ENCODE measurements around the gene KAZN.

KAZN gene

GRCh38 chr1:15080328-15081007 lies 482.0 kb downstream of the KAZN start:
- DNase-seq, result no peak

DNA sequence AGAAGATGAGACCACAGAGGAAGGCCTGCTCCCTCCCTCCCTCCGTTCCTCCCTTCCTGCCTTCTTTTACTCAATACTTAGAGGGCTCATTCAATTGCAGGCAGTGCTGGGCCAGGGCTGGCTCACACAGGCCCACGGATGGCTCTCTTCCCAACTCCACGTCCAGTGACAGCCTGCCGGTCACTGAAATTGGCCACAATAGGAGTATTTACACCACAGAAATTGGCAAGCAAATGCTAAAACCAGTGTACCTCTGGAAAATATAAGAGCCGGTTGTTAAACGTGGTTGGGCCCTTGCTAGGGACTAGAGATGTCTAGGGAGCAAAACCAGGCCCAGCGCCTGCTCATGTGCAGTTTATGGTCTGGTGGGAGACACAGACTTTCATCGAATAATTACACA lies 482.6 kb downstream of the KAZN start:
- no peak for DNase-seq

DNA sequence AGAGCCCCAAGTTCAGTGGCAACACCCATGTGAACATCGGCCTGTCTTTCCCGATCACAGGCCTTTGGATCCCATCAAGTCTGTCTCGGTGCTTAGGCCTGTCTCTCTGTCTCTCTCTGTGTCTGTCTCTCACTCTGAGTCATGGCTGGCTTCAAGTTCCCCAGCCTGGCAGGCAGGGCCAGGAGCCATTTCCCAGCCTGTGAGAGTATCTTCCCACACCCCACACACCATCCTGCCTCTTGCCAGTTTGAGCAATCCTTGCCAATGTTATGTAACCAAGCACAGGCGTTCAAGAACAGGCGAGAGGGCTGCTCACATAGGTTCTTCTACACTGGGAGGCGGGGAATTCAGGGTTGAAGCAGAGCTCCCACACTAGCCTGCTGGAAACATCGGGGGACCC lies 485.1 kb downstream of the KAZN start:
- DNase-seq, result no peak

GRCh38 chr1:15088281-15088971 lies 489.9 kb downstream of the KAZN start:
- no peak for DNase-seq

DNA sequence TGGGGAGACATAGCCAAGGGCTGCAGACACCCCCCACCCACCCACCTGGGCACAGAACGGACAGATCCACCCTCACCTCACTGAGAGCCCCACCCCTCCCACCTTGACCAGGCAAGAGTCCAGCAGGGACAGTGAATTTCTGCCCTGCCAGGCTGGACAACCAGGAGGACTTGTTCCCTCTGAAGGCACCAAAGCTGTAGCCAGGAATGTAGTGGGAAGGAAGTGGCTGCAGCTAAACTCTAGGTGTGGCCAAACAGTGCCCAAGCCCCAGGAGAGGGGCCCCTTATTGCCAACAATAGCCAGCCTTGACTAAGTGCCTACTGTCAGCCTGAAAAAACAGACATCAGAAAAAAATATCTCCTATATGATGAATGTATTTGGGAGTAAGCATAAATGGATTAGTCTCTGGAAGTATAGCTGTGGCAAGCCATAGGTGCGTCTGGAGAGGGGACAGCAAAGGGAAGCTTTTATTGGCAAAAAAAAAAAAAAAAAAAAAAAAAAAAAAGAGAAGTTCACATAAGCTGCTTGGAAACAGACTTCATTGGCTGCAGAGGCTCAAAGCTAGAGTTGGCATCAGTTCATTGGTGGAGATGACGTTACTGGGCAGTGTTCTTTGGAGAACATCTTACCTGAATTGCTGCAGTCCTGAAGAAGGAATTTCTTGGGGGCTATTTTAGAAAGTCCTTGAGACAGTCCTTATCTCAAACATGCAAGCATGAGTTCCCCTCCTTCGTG lies 490.9 kb downstream of the KAZN start:
- no peak for DNase-seq

DNA sequence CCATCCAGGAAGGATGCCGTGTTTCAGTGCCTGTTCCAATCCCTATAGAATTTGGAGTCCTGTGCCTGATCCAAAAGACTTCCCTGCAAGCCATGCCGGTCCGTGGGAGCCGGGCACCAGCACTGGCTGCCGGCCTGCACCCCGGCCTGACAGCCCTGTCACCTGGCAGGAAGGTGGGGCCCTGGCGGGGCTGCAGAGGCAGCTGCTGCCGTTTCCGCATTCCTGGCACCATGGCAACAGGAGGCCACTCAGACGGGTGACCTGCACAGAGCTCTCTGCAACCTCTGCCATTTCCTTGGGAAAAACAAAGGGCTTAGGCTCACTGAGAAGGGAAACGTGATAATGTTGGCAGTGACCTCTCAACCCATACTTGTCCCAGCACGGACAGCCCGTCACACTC lies 491.9 kb downstream of the KAZN start:
- DNase-seq, result no peak

GRCh38 chr1:15094056-15094455 lies 495.6 kb downstream of the KAZN start:
- no peak for DNase-seq

- DNase-seq, result no peak
These were observed 496.4 kb downstream of the KAZN start for GRCh38 chr1:15094719-15095495.

DNA sequence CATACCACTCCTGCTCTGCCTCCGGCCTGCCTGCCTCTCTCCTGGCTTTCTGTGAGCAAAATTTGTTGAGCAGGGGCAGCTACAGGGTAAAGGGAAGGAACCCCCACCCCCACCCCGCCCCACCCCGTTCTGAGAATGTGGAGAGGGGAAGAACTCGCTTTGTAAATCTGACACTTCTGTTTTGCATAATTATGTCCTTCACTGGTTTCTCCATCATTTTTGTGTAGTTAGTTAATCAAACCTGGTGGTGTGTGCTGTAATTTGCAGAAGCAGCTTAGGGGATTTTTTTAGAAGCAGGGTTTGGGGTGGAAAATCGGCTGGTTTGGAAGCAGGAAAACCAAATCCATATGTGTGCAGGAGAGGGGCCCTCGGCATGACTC lies 497.0 kb downstream of the KAZN start:
- DNase-seq, result no peak

- DNase-seq, result no peak
These were observed 497.8 kb downstream of the KAZN start for GRCh38 chr1:15096293-15096692.

DNA sequence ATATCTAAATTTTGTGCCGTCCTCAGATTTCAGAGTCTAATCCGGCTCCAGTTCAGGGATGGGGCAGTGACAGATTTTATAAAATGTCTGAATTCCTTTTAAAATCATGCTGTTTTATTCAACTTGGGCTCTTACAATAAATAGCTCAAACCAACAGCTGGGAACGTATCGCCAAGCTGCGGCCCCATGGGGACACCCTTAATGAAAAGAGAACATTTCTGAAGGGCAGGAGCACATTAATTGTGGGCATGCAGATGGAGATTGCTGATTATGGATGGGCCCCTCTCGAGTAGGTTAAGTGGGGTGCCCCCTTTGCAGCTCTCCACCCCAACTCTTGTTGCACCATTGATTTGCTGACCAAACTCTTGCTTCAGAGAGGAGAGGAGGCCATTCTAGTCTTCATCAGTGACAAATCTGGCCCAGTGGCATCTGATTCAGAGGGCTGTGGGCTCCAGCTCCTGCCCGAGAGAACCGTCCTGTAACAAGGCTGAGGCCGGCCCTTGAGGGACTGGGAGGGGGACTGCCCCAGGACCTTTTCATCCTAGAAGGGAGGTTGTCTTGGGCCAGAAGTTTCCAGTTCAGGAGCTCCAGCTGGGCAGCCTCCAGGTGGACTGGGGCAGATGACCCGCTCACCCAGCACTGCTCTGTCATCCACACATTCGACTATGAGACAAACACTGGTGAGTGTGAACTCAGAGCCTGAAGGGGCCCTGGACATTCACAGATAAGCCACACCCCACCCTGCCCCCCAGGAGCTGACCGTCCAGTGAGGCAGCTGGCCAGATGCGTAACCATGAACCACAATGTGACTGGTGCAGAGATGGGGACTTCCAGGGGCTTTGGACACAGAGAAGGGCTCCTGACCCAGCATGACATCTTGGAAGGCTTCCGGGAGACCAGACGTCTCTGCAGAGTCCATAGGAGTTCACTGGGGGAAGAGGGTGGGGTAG lies 500.0 kb downstream of the KAZN start:
- no peak for DNase-seq

GRCh38 chr1:15099441-15100120 lies 501.1 kb downstream of the KAZN start:
- DNase-seq, result no peak

GRCh38 chr1:15100121-15100879 lies 501.8 kb downstream of the KAZN start:
- no peak for DNase-seq

- no peak for DNase-seq
These were observed 502.6 kb downstream of the KAZN start for GRCh38 chr1:15100880-15101760.

GRCh38 chr1:15101801-15102200 lies 503.3 kb downstream of the KAZN start:
- no peak for DNase-seq

DNA sequence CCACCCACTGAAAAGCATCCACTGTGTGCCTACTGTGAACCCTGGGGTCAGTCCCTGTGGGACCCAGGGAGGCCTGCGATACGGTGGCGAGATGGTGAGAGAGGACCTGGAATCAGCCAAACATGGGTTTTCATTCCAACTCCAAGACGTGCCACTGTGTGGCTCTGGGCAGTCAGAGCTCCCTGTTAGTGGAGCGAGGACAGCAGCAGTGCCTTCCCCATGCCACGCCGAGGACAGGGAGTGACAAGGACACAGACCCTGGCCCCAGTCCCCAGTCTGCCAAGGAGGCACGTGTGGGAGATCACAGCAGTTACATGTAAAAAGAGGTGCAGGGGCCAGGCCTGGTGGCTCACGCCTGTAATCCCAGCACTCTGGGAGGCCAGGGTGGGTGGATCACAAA lies 504.2 kb downstream of the KAZN start:
- DNase-seq, result no peak

- DNase-seq, result no peak
These were observed 504.7 kb downstream of the KAZN start for GRCh38 chr1:15103211-15103610.

GRCh38 chr1:15103906-15104305 lies 505.4 kb downstream of the KAZN start:
- no peak for DNase-seq

DNA sequence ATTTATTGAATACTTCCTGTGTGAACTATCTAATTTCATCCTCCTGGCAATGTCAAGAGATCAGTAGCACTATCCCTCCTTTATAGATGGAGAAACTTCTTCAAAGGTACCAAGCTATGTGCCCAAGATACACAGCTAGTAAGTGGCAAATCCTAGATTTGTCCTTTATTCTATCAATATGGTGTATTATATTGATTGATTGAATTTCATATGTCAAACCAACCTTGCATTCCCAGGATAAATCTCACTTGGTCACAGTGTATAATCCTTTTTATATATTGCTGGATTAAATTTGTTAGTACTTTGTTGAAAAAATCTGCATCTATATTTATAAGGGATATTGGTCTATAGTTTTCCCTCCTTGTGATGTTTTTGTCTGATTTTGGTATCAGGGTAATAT lies 506.3 kb downstream of the KAZN start:
- no peak for DNase-seq

DNA sequence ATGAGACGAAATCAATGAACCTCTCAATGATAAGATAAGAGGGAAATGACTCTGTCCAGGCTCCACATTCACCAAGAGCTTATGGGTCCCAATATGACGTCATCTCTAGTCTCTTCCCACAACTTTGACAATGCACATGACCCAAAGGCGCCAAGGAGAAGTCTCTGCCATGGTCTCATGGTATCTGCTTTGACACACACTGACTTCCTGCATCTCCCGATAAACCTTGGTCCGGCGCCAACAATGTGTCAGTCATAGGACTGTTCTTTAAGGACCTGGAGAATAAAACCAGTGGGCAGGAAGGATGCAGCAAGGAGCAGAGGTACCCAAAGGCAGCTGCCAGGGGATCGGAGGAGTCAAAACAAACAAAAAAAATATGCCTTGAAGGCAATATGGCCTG lies 508.1 kb downstream of the KAZN start:
- no peak for DNase-seq
